DMS 273 treated with DMSO at 0.1 percent for 48 hours (cell line): ENCODE data around the gene SORT1.
"Not testable (repeated sequence)": the region's sequence is repeated elsewhere in the genome, so short reads cannot be mapped to it uniquely, and the experiment has no call there.

Experiments
- DNase-seq: peaks from one replicate; lab custom pipeline; 2025; lab: John Stamatoyannopoulos, UW

Gene SORT1

DNA sequence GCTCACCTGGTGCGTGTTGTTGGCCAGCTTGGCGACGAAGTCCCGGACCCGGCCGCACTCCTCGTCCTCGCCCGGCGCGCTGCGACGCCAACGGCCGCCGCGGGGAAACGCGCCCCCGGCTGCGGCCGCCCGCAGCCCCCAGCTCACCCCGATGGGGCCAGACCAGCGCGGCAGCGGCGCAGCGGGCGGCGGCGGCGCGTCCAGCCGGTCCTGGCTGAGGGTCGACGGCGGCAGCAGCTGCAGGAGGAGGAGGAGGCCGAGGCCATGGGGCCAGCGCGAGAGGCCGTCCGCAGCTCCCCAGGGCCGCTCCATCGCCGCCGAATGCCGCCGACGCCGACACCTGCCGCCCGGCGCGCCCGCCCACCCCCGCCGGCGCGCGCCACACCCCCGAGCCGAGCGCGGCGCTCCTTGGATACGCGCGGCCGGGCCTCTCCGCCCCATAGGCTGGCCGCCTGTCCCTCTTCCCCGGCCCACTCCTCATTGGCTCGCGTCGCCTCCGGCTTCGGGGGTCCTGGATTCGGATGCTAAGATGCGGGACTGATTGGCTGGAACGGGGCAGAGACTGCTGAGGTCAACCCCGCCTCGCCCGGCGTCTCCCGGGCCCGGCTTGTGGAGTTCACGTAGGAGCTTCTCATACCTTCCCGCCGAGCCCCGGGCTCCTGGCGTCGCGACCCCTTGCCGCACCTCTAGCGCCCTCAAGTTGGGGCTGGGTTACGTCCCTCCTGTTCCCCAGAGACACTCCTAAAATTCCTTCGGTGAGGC lies at the start of gene SORT1:
SORT1 (minus strand) TSS at position 338 of the 762 bp plus-strand sequence; CDS start at position 312, 26 bp downstream.
- peak; percentile 70 for DNase-seq

DNA sequence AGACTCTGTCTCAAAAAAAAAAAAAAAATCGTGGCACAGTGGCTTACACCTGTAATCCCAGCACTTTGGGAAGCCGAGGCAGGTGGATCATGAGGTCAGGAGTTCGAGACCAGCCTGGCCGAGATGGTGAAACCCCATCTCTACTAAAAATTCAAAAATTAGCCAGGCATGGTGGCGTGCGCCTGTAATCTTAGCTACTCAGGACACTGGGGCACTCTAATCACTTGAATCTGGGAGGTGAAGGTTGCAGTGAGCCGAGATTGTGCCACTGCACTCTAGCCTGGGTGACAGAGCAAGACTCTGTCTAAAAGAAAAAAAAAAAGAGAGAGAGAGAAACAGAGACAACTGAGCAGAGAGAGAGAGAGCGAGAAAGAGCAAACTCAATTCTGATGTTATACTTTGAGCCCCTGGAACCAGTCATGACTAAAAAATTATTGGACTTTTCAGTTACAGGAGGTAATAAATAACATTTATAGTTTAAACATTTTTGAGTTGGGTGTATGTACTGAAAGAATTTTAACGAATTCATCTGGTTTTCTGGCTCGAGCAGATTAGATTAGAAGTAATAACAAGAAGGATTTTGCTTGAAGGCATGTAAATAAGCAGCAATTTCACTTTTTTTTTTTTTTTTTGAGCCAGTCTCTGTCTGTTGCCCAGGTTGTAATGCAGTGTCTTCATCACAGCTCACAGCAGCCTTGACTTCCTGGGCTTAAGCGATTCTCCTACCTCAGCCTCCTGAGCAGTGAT lies 48.4 kb upstream of the SORT1 start:
- not testable (repeated sequence) for DNase-seq

DNA sequence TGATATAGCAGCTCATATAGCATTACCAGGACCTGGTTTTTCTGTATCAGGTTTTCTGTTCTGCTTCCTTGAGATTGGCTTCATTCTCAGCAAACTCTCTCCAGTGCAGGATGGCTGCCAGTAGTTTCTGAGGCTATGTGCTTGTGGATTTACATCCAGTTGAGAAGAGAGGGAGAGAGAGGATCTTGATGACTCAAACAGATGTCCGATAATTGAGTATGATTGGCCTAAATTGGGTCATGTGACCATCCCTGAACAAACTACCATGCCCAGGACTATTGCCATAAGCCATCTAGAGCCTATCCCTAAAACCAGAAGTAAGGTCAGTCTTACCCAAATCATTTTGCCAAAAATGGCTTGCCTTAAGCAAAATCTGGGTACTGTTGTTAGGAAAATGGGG lies 46.6 kb upstream of the SORT1 start:
- DNase-seq = no peak

DNA sequence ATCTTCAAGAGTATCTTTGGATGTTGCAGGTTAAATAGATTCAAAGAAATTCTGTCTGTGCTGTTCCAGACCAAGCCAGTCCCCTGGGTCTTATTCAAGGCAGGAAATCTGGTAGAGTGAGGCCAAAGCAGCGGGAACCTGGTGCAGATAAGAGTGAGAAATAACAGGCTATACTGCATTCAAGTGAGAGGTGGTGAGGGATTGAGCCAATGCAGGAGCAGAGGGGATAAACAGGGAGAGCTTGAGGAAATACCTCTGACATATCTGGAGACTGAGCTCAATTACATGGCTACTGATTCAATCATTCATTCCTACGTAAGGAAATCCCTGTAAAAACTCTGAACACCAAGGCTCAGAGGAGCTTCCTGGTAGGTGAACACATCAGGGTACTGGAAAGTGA lies 45.8 kb upstream of the SORT1 start:
- no peak for DNase-seq

DNA sequence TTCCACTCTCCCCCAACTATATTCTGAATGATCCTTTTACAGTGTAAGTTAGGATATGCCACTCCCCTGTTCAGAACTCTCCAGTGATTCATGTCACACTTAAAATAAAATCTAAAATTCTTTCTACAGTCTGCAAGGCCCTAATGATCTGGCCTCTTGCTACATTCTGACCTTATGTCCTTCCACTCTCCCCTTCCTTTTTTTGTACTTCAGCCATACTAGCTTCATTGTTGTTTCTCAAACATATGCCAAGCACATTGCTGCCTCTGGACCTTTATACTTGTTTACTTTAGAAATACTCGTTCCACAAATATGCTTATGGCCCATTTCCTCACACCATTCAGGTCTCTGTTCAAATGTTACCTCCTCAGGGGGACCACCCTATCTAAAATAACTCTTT lies 43.4 kb upstream of the SORT1 start:
- DNase-seq = no peak

GRCh38 chr1:109438798-109439297 lies 41.1 kb upstream of the SORT1 start:
- DNase-seq = no peak

- DNase-seq = no peak
Measured at GRCh38 chr1:109434484-109434883, 36.8 kb upstream of the SORT1 start.

- DNase-seq = no peak
Measured at GRCh38 chr1:109433322-109433721, 35.6 kb upstream of the SORT1 start.

- peak; percentile 64 for DNase-seq
Measured at GRCh38 chr1:109432336-109432735, 34.6 kb upstream of the SORT1 start.

- no peak for DNase-seq
Measured at GRCh38 chr1:109427171-109427467, 29.4 kb upstream of the SORT1 start.

DNA sequence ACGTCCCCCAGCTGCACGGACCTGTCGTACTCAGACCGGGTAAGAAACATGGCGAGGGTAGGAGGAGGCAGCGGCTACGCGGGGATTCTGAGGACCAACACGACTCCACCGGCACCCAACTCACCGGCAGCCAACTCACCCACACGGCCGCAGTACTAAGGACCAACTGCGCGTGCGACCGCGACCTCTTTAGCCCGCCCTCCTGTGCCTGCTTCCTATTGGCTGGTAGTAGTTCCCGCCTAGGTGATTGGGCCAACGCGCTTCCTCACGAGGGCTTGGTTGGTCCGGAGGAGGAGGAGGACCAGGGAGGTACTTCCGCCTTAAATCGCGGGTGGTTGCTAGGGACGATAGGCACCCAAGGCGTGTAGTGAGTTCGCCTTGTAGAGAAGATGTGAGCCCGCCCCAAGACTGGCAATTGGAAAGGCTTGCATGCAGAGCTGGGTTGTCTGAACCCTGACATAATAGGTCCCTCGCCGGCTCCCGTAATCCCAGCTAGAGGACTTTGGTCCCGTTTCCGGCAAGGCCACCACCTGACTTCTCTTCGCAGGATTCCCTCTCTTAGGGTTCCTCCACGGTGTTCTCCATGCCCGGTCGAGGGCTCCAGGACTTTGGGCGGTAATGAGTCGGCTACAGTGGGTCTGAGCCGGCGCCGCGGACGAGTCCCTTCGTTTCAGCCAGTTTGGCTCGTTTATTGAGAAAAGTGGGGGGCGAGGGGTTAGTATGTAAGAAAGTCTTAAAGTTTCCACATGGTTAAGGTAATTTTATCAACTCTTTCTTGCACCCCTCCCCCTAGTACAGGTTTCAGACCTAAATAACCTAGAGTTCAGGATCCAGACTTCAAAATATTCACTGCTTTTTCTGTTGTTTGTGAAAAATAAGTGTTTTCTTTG lies 28.8 kb upstream of the SORT1 start, which contains the start of gene PSMA5:
PSMA5 (minus strand) TSS at position 168 of the 890 bp plus-strand sequence; CDS start at position 50, 118 bp downstream.
- DNase-seq = peak; percentile 99

- DNase-seq = no peak
Measured at GRCh38 chr1:109425391-109426280, 27.9 kb upstream of the SORT1 start.

DNA sequence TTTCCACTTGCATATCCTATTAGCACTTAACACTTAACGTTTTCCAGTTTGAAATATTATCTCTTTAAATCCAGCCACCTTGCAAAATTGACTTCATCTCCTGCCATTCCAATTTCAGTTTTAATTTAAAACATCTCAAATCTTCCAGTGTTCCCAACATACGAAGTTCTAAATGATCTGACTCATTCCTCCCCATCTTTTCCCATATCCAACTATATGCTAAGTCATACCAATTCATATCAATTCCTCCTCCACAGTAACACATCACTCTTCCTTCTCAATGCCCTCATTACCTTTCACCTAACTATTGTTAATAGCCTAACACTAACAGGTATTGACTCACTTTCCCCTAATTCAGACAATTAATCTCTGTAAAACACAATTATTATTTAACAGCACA lies 25.8 kb upstream of the SORT1 start:
- no peak for DNase-seq

- DNase-seq = no peak
Measured at GRCh38 chr1:109412551-109412950, 14.8 kb upstream of the SORT1 start.

- DNase-seq = no peak
Measured at GRCh38 chr1:109404838-109405237, 7.1 kb upstream of the SORT1 start.

GRCh38 chr1:109402025-109402424 lies 4.3 kb upstream of the SORT1 start:
- DNase-seq = no peak

GRCh38 chr1:109400035-109400655 lies 2.4 kb upstream of the SORT1 start:
- no peak for DNase-seq

- peak; percentile 29 for DNase-seq
Measured at GRCh38 chr1:109399326-109399957, 1.7 kb upstream of the SORT1 start.

- no peak for DNase-seq
Measured at GRCh38 chr1:109398343-109399225, 866 bp upstream of the SORT1 start.
